DOHH2 (cell line): ENCODE measurements around the gene ALAS1.

ENCODE experiments used
- H3F3A ChIP-seq: fragments of 200-600 bp; sonication (generic), shearing (Covaris generic); 2 replicates; pipeline ENCODE4 v1.6.0; 2016; ENCODE audit warnings: antibody characterized with exemption, mild to moderate bottlenecking; ENCODE audit not compliant: control insufficient read depth, insufficient read depth
- H3K27ac ChIP-seq: fragments of 200-600 bp; sonication (generic); 2 replicates; pipeline ENCODE4 v1.5.1; 2014; ENCODE audit warnings: low read depth, mild to moderate bottlenecking, low read length, moderate library complexity
- H3K27me3 ChIP-seq: fragments of 200-600 bp; sonication (generic); 2 replicates; pipeline ENCODE4 v1.6.1; 2014; ENCODE audit warnings: mild to moderate bottlenecking, low read length, mixed read lengths; ENCODE audit not compliant: control insufficient read depth
- H3K36me3 ChIP-seq: fragments of 200-600 bp; sonication (generic); 2 replicates; pipeline ENCODE4 v1.6.1; 2014; ENCODE audit warnings: mild to moderate bottlenecking, low read length, moderate library complexity, mixed read lengths; ENCODE audit not compliant: control insufficient read depth
- H3K4me1 ChIP-seq: fragments of 200-600 bp; sonication (generic); 2 replicates; pipeline ENCODE4 v1.6.1; 2014; ENCODE audit warnings: mild to moderate bottlenecking, low read length, mixed read lengths; ENCODE audit not compliant: control insufficient read depth
- H3K4me2 ChIP-seq: fragments of 200-600 bp; sonication (generic); 2 replicates; pipeline ENCODE4 v1.6.0; 2014; ENCODE audit warnings: mild to moderate bottlenecking, low read length, moderate library complexity
- H3K4me3 ChIP-seq: fragments of 200-600 bp; sonication (generic); 2 replicates; pipeline ENCODE4 v1.5.1; 2014; ENCODE audit warnings: mild to moderate bottlenecking, low read length, mixed read lengths
- H3K79me2 ChIP-seq: fragments of 200-600 bp; sonication (generic); 2 replicates; pipeline ENCODE4 v1.6.1; 2014; ENCODE audit warnings: mild to moderate bottlenecking, low read length, mixed read lengths; ENCODE audit not compliant: control insufficient read depth
- H3K9me2 ChIP-seq: fragments of 200-600 bp; sonication (generic); replicated peaks from 2 replicates; pipeline ENCODE4 v1.6.1; 2014; ENCODE audit warnings: mild to moderate bottlenecking, low read length, mixed read lengths; ENCODE audit not compliant: control insufficient read depth
- H3K9me3 ChIP-seq: fragments of 200-600 bp; sonication (generic); 2 replicates; pipeline ENCODE4 v1.6.1; 2014; ENCODE audit warnings: antibody characterized with exemption, low read length, mixed read lengths; ENCODE audit not compliant: control insufficient read depth, insufficient read depth
- H4K20me1 ChIP-seq: fragments of 200-600 bp; sonication (generic); 2 replicates; pipeline ENCODE4 v1.6.0; 2014; ENCODE audit warnings: low read depth, mild to moderate bottlenecking, antibody characterized with exemption, low read length, moderate library complexity; ENCODE audit not compliant: control insufficient read depth, insufficient read depth
- CTCF ChIP-seq: fragments of 200-600 bp; sonication (generic); IDR thresholded peaks from one replicate; pipeline ENCODE4 v1.5.1; 2014; ENCODE audit warnings: antibody characterized with exemption, mild to moderate bottlenecking, low read depth, low read length; ENCODE audit not compliant: poor library complexity, severe bottlenecking
- EZH2phosphoT487 ChIP-seq: fragments of 200-600 bp; sonication (generic); IDR thresholded peaks from 2 replicates; pipeline ENCODE4 v1.6.1; 2017; ENCODE audit warnings: borderline replicate concordance, mild to moderate bottlenecking, antibody characterized with exemption, low read length, moderate library complexity, mixed read lengths

Gene ALAS1

GRCh38 chr3:52182196-52182595 is 15.8 kb upstream of the ALAS1 start:
- Histone ChIP-seq H3K27me3 (no peaks in the 10 kb centered on the region), H3K4me3 (no peak overlapping the region), H3K9me2 (no peaks in the 10 kb centered on the region), H3K36me3 (no peaks in the 10 kb centered on the region), H3F3A (no peaks in the 10 kb centered on the region), H3K27ac (no peak overlapping the region), H3K9me3 (no peaks in the 10 kb centered on the region), H3K4me1 (peaks cover 3% of the 10 kb centered on the region; the same call in 1 of the 2 replicates), H3K79me2 (no peaks in the 10 kb centered on the region), H3K4me2 (no peak overlapping the region), H4K20me1 (no peaks in the 10 kb centered on the region)
- no peak for TF ChIP-seq CTCF
- no peak for TF ChIP-seq EZH2phosphoT487

GRCh38 chr3:52182691-52183090 is 15.3 kb upstream of the ALAS1 start:
- H3K27me3 ChIP-seq: no peaks in the 10 kb centered on the region
- TF ChIP-seq EZH2phosphoT487: no peak
- TF ChIP-seq CTCF: no peak
- no peak overlapping the region for H3K4me2 ChIP-seq
- H4K20me1 ChIP-seq: no peaks in the 10 kb centered on the region
- no peaks in the 10 kb centered on the region for H3K79me2 ChIP-seq
- peaks cover 3% of the 10 kb centered on the region; the same call in 1 of the 2 replicates for H3K4me1 ChIP-seq
- H3K9me2 ChIP-seq: no peaks in the 10 kb centered on the region
- no peaks in the 10 kb centered on the region for H3K36me3 ChIP-seq
- no peaks in the 10 kb centered on the region for H3K9me3 ChIP-seq
- no peak overlapping the region for H3K27ac ChIP-seq
- H3F3A ChIP-seq: no peaks in the 10 kb centered on the region
- no peak overlapping the region for H3K4me3 ChIP-seq

- Histone ChIP-seq H3K4me1 (peaks cover 3% of the 10 kb centered on the region; the same call in 1 of the 2 replicates), H3K27me3 (no peaks in the 10 kb centered on the region), H3K27ac (no peak overlapping the region), H4K20me1 (no peaks in the 10 kb centered on the region), H3K9me3 (no peaks in the 10 kb centered on the region), H3K9me2 (no peaks in the 10 kb centered on the region), H3K79me2 (no peaks in the 10 kb centered on the region), H3F3A (no peaks in the 10 kb centered on the region), H3K36me3 (no peaks in the 10 kb centered on the region), H3K4me2 (no peak overlapping the region), H3K4me3 (no peak overlapping the region)
- no peak for TF ChIP-seq EZH2phosphoT487
- TF ChIP-seq CTCF: no peak
These were observed 14.0 kb upstream of the ALAS1 start for GRCh38 chr3:52183786-52184445.
